GM19463 (cell line): ENCODE data around the gene TYSND1.
"Not testable (repeated sequence)": the region's sequence is repeated elsewhere in the genome, so short reads cannot be mapped to it uniquely, and the experiment has no call there.

Experiments
- ATAC-seq: cut with Tn5 transposase; IDR thresholded peaks from one replicate; pipeline ENCODE4 v1.9.1; 2021; ENCODE audit warnings: mild to moderate bottlenecking, moderate library complexity; ENCODE audit not compliant: unreplicated experiment

TYSND1 gene

GRCh38 chr10:70166394-70166793, 19.9 kb upstream of the TYSND1 start:
- ATAC-seq, result no peak

DNA sequence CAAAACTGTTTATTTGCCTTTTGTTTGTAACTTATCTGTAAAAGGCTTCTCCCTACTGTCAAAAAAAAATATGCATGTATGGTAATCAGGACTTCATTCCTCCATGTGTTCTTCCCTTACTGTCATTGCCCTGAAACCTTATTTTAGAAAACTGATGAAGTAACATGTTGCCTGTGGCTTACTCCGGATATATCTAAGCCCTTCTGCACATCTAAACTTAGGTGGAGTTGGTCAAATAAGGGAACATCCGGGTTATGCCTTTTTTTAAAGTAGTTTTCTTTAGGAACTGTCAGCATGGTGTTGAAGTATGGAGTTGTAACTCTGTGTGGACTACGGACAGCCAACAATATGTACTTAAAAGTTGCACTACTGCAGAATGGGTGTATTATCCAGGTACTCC, 17.7 kb upstream of the TYSND1 start:
- ATAC-seq, result no peak

DNA sequence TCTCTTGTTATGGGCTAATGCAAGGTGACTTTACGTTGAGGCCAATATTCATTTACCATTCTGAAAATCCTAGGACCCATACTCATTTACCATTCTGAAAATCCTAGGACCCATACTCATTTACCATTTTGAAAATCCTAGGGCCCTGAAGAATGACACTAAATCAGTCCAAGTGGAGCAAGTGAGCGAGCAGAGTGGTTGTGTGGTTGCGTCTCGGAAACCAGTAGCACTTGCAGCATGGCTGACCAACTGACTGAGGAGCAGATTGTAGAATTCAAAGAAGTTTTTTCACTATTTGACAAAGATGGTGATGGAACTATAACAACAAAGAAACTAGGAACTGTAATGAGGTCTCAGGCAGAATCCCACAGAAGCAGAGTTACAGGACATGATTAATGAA, 16.9 kb upstream of the TYSND1 start:
- no peak for ATAC-seq

- ATAC-seq, result peak; percentile 91
Measured at GRCh38 chr10:70162892-70163201, 16.3 kb upstream of the TYSND1 start.

DNA sequence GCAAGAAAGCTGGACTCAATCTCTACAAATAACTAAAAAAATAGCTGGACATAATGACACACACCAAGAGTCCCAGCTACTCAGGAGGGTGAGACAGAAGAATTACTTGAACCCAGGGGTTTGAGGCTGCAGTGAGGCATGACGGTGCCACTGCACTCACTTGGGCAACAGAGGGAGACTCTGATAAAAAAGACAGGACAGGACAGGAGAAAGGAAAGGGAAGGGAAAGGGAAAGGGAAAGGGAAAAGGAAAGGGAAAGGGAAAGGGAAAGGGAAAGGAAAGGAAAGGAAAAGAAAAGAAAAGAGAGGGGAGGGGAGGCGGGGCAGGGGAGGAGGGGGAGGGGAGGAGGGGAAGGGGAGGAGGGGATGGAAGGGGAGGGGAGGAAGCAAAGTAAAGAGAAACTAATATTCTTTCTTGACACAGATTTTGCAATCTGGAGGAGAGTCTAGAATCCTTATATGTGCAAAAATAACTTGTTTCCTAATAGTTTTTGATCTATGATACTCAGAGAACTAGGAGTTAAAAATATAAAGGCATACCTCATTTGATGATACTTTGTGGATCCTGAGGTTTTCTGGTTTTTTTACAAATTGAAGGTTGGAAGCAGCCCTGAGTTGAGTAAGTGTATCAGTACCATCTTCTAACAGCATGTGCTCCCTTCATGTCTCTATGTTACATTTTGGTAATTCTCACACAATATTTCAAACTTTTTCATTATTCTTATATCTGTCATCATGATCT, 15.8 kb upstream of the TYSND1 start:
- peak; percentile 26 for ATAC-seq

DNA sequence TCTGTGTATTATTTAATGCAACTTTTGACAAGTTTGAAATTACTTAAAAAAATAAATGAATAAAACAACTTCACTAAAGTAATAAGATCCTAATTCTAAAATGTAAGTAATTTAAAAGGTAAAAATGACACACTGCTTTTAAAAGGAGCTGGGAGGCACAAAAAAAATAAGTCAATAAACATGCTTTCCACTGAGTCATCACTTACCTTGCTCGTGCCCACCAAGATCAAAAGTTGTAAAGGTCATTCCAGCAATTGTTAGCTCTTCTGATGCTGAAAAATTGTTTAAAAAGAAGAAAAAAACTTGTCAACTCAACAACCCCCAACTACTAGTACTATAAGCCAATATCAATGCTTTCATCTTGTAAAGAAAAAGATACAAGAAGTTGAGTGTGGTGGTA, 14.3 kb upstream of the TYSND1 start:
- ATAC-seq, result no peak

DNA sequence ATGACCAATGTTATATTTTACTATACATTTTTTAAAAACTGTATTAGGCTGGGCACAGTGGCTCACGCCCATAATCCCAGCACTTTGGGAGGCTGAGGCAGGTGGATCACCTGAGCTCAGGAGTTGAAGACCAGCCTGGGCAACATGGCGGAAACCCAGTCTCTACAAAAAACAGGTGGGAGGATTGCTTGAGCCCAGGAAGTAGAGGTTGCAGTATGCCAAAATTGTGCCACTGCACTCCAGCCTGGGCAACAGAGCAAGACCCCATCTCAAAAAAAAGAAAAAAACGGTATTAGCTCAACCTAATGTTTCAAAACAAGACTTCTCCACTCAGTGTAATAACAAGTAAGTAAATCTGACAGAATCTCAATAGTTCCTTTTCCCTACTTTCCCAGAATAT, 12.9 kb upstream of the TYSND1 start:
- ATAC-seq, result not testable (repeated sequence)

DNA sequence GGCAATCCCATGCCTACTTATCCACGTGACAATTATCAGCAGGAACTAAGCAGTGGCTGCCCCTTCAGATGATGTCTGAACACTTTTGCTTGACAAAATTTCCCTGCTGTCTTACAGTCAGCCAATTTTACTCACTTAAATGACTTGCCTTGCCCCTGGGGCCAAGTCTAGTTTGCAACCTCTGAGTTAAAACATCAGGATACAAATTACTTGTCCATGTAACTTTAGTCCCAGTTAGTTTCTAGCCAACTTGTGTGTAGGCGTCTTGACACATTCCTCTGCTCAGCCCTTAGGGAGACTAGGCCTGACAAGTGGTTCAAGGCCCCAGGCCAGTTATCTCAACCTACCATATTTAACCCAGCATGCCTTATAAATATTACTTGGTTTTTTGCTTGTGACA, 11.6 kb upstream of the TYSND1 start:
- no peak for ATAC-seq

GRCh38 chr10:70155255-70155838, 8.8 kb upstream of the TYSND1 start:
- no peak for ATAC-seq

- no peak for ATAC-seq
Measured at GRCh38 chr10:70148516-70148915, 2.0 kb upstream of the TYSND1 start.

- ATAC-seq, result no peak
Measured at GRCh38 chr10:70147259-70147625, 742 bp upstream of the TYSND1 start.

DNA sequence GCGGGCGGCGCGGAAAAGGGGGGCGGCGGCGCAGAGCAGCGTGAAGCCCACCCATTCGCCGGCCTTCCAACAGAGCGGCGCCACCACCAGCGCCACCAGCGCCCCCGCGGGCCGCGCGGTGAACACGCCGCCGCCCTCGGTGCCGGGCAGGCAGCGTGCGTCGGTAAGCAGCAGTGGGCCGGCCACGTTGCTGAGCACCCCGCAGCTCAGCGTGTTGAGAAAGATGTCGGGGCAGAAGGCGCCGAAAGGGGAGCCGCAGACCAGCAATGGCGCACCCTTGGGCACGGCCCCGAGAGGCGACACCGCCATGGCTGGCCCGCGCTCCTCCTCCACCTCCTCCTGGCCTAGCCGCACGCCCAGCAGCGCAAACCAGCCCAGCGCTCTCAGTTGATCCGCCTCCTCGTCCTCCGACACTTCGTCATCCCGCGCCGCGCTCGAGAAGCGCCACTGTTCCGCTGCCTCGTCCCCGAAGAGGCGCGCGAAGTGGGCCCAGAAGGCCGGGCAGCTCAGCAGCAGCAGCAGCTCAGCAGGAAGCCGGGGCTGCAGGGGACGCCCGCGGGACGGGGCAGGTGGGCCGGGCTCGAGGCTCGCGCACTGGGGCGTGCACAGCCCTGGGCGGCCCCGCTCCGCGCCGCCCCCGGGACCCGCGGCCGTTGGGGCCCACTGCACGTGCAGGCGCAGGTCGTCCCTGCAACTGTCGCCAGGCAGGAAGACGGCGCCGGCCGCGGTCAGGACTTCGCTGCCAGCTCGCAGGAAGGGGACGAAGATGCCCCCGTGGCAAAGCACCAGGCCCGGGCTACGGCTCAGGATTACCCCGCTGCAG, 623 bp downstream of the TYSND1 start:
- ATAC-seq, result peak; percentile 51

DNA sequence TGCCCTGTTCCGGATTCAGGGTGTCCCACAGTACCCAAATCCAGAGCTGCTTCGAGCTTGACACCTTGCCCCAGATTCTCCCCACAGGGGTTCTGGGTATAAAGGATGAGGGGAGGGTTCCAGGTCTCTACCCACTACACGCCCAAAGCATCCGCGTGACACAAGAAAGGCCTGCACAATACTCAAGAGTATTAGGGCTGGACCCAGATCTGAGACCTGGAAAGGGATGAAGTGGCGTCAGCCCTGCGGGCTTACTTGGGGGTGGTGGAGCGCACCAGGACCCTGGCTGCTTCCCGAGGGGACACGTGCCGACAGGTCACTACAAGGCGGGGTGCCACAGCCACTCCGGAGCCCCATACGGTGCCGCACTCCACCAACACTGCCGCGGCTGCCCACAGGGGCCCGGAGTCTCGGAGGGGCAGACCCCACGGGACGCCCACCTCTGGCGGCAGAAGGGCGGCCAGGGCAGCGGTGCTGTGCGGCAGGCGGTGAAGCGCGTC, 1.3 kb downstream of the TYSND1 start:
- ATAC-seq, result peak; percentile 2

DNA sequence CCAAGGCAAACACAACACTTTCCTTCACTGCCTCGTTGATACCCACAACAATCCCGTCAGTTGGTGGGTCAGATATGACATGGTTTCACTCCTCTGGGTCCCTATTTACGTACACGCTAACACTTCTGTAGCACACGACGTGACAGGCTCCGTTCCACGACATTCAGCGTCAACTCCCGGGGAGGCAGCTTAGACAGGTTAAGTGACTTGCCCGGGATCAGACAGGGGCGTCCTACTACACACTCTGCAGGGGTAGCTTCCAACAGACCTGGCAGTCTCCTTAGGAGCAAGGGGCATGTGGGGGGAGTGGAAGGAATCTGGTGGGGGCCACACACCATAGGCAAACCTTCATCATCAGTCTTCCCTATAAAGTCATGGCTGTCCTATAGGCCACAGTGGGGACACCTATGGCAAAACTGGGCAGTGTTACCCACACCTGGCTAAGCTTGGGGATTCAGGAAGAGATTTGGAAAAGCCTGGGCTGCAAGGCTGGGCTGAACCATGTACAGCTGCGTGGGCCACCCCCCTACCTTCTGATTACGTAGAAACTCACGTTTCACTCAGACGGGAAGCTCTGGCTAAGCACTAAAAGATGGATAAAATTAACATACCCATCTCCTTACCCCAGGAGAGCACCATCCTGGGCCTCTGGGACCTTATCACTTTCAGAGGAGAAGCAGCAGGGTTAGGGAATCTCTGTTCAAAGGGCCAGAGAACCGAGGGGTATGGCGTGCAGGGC, 2.0 kb downstream of the TYSND1 start:
- no peak for ATAC-seq

DNA sequence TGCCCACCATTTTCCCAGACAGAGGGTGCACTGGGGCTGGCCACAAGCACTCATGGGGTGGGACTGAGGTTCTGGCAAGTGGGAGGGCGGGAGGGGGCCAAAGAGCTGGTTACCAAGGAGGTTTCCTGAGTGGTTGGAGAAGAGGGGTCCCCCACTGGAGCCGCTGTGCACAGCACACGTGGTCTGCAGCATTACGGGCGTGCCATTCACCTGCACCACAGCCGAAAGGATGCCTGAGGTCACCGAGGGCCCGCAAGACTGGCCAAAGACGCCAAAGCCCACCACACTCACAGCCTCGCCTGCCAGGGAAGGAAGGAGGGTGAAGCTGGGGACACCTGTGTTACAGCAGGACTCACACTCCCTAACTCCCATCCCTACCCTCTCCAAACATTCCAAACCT, 3.9 kb downstream of the TYSND1 start:
- ATAC-seq, result no peak

DNA sequence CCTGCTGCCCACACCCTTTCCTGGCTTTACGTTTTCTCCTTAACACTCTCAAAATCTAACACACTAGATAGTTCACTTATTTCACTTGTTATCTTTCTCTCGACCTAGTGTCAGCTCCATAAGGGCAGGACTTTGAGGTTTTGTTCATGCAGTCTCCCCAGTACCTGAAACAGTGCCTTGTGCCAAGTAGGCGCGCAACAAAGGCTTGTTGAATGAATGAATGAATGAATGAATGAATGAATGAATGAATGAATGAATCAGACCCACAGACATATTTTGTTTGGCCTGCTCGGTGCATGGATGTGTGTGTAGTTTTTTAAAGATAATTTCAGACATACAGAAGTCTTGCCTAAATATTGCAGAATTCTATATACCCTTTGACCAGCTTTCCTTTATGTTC, 6.2 kb downstream of the TYSND1 start:
- ATAC-seq, result no peak

GRCh38 chr10:70139997-70140250, 6.6 kb downstream of the TYSND1 start:
- ATAC-seq, result no peak

- ATAC-seq, result no peak
Measured at GRCh38 chr10:70139151-70139996, 7.1 kb downstream of the TYSND1 start.

- ATAC-seq, result no peak
Measured at GRCh38 chr10:70137927-70138883, 8.3 kb downstream of the TYSND1 start.

GRCh38 chr10:70137135-70137534, 9.4 kb downstream of the TYSND1 start:
- no peak for ATAC-seq
